NCI-H1048 (cell line): Measurements from ENCODE around the gene BRD2.

Source experiments
- DNase-seq: peaks from one replicate; lab custom pipeline; 2025; lab: John Stamatoyannopoulos, UW

Gene BRD2

DNA sequence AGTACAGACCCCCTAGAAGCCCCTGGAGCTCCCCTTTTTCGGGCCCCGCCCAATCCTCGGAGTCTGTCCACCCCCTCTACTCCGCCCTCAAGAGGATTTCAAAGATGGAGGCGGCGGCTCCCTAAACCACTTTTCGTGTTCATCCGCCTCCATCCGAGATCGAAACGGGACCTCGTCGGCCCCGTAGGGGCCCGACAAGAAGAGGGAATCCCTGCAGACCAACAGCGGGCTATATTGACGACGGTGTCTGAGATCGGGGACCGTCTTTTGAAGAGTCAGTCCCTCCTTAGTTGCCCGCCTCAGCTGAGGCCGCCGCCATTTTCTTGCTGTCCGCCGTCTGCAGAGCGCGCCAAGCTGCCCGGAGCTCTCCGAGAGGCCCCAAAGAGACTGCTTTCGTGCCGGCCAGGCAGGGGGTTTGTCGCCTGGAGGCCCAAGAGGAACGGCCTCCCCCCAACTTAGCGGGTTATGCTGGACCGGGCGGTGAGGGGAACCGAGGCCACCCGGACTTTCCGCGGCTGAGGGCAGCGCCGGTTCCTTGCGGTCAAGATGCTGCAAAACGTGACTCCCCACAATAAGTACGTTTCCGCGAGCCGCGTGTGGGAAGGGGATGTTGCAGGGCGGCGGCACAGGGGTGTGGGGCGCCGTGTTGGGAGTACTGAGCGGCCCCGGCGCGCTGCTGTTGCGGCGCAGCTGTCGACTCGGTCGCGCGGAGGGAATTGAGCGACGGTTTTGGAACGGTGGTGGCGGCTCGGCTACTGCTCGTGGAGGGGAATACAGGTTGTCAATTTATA, 4.2 kb downstream of the BRD2 start:
- DNase-seq: no peak

GRCh38 chr6:32973144-32974015, 5.0 kb downstream of the BRD2 start:
- no peak for DNase-seq

GRCh38 chr6:32974016-32974333, 5.6 kb downstream of the BRD2 start:
- no peak for DNase-seq

DNA sequence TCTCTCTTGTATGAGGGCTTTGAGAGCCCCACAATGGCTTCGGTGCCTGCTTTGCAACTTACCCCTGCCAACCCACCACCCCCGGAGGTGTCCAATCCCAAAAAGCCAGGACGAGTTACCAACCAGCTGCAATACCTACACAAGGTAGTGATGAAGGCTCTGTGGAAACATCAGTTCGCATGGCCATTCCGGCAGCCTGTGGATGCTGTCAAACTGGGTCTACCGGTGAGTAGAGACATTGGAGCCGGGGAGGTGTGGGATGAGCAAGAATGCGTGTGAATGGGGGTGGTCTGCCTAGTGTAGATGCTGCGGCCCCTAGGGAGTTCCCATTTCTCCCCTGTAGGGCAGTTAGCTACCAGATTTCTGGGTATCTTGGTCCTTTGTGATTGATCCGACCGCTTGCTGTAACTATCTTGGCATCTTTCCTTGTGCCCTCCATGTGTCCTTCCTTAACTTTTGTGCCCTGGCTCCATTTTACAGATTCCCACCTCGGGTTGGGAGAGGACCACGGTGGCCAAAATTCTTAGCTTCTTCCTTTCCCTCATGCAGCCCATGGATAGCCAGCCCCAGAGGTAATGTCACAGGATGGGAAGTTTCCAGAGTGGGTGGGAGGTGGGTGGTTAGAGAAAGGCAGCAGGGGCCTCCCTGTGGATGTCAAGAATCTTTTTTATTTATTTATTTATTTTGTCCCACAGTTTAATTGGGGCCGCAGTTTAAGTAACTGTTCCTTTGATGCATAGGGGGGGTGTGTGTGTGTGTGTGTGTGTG, 6.3 kb downstream of the BRD2 start:
- DNase-seq: no peak

DNA sequence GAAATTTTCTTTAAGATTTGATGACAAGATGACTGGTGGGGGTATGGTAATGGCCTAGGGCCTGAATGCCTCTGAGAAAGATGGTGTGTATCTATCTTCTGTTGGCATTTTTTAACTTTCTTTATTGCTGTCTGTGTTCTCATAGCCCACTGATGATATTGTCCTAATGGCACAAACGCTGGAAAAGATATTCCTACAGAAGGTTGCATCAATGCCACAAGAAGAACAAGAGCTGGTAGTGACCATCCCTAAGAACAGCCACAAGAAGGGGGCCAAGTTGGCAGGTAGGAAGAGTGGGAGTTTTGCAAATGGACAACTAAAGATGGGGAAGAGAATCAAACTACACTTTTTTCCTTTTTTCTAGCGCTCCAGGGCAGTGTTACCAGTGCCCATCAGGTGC, 7.5 kb downstream of the BRD2 start:
- DNase-seq: no peak

DNA sequence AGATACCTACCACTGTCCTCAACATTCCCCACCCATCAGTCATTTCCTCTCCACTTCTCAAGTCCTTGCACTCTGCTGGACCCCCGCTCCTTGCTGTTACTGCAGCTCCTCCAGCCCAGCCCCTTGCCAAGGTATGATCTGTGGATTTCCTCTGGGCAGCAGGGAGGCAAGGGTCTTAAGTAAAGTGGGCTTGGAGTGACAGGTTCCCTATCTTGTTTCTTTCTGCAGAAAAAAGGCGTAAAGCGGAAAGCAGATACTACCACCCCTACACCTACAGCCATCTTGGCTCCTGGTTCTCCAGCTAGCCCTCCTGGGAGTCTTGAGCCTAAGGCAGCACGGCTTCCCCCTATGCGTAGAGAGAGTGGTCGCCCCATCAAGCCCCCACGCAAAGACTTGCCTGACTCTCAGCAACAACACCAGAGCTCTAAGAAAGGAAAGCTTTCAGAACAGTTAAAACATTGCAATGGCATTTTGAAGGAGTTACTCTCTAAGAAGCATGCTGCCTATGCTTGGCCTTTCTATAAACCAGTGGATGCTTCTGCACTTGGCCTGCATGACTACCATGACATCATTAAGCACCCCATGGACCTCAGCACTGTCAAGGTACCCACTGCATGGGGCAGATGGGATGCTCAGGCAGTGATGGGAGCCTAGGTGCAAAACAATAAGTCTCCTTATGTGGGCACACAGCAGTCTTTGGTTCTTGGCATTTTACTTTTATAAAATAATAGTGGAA, 8.1 kb downstream of the BRD2 start:
- DNase-seq: no peak

GRCh38 chr6:32977272-32977952, 9.0 kb downstream of the BRD2 start:
- DNase-seq: no peak

DNA sequence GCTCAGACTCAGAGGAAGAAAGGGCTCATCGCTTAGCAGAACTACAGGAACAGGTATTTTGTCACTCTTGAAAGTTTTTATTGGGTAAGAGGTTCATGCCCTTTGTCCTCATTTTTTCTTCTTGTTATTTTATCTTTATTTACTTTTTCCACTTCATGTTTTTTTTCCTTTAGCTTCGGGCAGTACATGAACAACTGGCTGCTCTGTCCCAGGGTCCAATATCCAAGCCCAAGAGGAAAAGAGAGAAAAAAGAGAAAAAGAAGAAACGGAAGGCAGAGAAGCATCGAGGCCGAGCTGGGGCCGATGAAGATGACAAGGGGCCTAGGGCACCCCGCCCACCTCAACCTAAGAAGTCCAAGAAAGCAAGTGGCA, 9.5 kb downstream of the BRD2 start:
- no peak for DNase-seq

DNA sequence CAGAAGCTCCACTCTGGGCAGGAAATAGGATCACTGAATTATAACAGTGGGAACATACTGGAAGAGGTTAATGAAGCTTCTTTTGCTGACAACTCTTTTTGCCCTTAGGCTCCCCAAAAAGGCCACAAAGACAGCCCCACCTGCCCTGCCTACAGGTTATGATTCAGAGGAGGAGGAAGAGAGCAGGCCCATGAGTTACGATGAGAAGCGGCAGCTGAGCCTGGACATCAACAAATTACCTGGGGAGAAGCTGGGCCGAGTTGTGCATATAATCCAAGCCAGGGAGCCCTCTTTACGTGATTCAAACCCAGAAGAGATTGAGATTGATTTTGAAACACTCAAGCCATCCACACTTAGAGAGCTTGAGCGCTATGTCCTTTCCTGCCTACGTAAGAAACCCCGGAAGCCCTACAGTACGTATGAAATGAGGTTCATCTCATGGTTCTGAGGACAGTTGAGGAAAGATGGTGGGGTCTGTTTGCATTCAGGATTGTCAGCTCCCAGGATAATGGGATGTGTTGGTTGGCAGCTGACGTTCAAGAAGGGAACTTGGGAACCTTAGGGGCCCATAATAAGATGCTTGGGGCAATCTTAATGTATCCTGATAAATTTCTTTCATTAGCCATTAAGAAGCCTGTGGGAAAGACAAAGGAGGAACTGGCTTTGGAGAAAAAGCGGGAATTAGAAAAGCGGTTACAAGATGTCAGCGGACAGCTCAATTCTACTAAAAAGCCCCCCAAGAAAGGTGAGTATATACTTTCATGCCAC, 11.5 kb downstream of the BRD2 start:
- DNase-seq: no peak

- no peak for DNase-seq
Observed at GRCh38 chr6:32980488-32981038, 12.2 kb downstream of the BRD2 start.

- DNase-seq: no peak
Observed at GRCh38 chr6:32982084-32982701, 13.8 kb downstream of the BRD2 start.

- no peak for DNase-seq
Observed at GRCh38 chr6:32982702-32983492, 14.5 kb downstream of the BRD2 start.

DNA sequence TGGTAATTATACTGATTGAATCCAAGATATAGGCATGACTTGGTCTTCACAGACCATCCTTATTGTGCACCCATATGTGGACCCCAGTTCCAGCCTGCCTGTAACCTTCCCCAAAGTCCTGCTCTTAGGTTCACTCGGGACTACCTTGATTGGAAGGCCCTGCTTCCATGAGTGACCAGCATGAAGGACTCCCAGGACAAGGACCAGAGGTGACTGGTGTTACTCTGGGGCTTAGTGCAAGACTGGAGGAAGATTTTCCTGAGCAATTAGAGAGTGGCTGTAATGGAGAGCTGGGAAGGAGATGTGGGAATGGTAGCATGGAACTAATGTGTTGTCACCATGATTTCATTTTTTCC, 15.1 kb downstream of the BRD2 start:
- DNase-seq: no peak

GRCh38 chr6:32983964-32984621, 15.7 kb downstream of the BRD2 start:
- no peak for DNase-seq

DNA sequence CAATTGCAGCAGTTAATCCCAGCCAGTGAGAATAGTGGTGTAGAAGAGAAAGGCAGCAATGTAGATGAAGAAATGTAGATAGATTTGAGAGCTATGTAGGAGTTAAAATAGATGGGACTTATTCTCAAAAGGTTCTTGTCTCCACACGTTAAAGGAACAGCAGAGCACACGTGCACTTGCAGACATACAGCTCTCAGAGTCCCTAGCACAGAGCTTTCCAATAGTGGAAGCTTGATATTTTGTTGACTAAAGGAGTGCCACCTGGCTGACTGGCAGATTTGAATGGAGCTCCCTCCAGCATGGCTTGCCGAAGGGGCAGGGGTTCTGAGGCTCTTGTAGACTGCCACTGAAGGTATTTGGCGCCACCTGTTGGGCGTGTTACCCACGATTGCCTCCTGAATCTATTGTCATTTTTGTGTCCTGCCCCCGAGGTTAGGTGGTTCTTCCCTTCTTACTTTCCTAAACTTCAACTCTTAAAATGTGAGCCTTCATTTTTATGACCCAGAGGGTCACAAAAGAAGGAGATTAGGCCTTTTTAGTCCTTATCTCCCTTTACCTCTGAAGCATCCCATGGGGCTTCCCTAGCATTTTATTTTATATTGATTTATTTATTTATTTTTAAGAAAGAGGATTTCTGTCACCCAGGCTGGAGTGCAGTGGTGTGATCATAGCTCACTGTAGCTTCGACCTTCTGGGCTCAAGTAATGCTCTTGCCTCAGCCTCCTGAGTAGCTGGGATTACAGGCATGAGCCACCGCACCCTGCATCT, 16.4 kb downstream of the BRD2 start:
- peak; percentile 63 for DNase-seq

GRCh38 chr6:32989368-32989767, 21.0 kb downstream of the BRD2 start:
- no peak for DNase-seq

- no peak for DNase-seq
Observed at GRCh38 chr6:32991972-32992371, 23.6 kb downstream of the BRD2 start.
